HTERT RPE-1 (cell line): Measurements from ENCODE around the gene OR2S2.
"Not testable (repeated sequence)": the region's sequence is repeated elsewhere in the genome, so short reads cannot be mapped to it uniquely, and the experiment has no call there.

Source experiments
- in situ Hi-C: fragments of 300-500 bp; cut with MboI; formaldehyde crosslinking; loops from 4 replicates; pipeline ENCODE4 v1.14.3; 2020; ENCODE audit warnings: low sequenced_read_pairs

Gene OR2S2

GRCh38 chr9:35958104-35958837 is at the start of gene OR2S2:
TSS of gene OR2S2 (minus strand) at chr9:35958154. CDS start at chr9:35958098, 56 bp downstream.
- in situ Hi-C loops, result no loop called here

GRCh38 chr9:36007316-36007708 is 49.4 kb upstream of the OR2S2 start:
- in situ Hi-C loops, result no loop called here

GRCh38 chr9:36006549-36007315 is 48.8 kb upstream of the OR2S2 start:
- in situ Hi-C loops, result no loop called here

- in situ Hi-C loops, result no loop called here
These were observed 47.9 kb upstream of the OR2S2 start for GRCh38 chr9:36005891-36006290.

GRCh38 chr9:35998333-35998732 is 40.4 kb upstream of the OR2S2 start:
- in situ Hi-C loops, result no loop called here

- in situ Hi-C loops, result not testable (repeated sequence)
These were observed 39.1 kb upstream of the OR2S2 start for GRCh38 chr9:35997016-35997415.

- in situ Hi-C loops, result no loop called here
These were observed 38.5 kb upstream of the OR2S2 start for GRCh38 chr9:35996358-35996970.

- in situ Hi-C loops, result no loop called here
These were observed 37.0 kb upstream of the OR2S2 start for GRCh38 chr9:35994959-35995358.

- in situ Hi-C loops, result no loop called here
These were observed 36.2 kb upstream of the OR2S2 start for GRCh38 chr9:35993976-35994720.

- in situ Hi-C loops, result not testable (repeated sequence)
These were observed 35.2 kb upstream of the OR2S2 start for GRCh38 chr9:35993136-35993535.

GRCh38 chr9:35990155-35990554 is 32.2 kb upstream of the OR2S2 start:
- in situ Hi-C loops, result no loop called here

- in situ Hi-C loops, result no loop called here
These were observed 26.1 kb upstream of the OR2S2 start for GRCh38 chr9:35984021-35984420.

- in situ Hi-C loops, result no loop called here
These were observed 23.7 kb upstream of the OR2S2 start for GRCh38 chr9:35981699-35982098.

GRCh38 chr9:35980289-35981011 is 22.5 kb upstream of the OR2S2 start:
- in situ Hi-C loops, result no loop called here

GRCh38 chr9:35978792-35979191 is 20.8 kb upstream of the OR2S2 start:
- in situ Hi-C loops, result no loop called here

GRCh38 chr9:35976726-35977125 is 18.8 kb upstream of the OR2S2 start:
- in situ Hi-C loops, result no loop called here

- in situ Hi-C loops, result no loop called here
These were observed 16.8 kb upstream of the OR2S2 start for GRCh38 chr9:35974800-35975199.

- in situ Hi-C loops, result no loop called here
These were observed 14.1 kb upstream of the OR2S2 start for GRCh38 chr9:35972093-35972492.

- in situ Hi-C loops, result no loop called here
These were observed 9.1 kb upstream of the OR2S2 start for GRCh38 chr9:35967042-35967441.

GRCh38 chr9:35966433-35966832 is 8.5 kb upstream of the OR2S2 start:
- in situ Hi-C loops, result no loop called here

- in situ Hi-C loops, result no loop called here
These were observed 7.1 kb upstream of the OR2S2 start for GRCh38 chr9:35965011-35965410.
